ENCODE results near the gene IL17B. TPM values are rescaled to one million over a fixed set of nuclear protein-coding genes. Genes with fewer than 3 reads are reported as not detected.

Gene IL17B
- total RNA-seq, 2 donors from 2014 or later: not detected

GRCh38 chr5:149324641-149325040 is 54.5 kb downstream of the IL17B start:
- Mint-ChIP-seq H3K9me3 (no peaks in the 10 kb centered on the region), H3K27ac (no peak overlapping the region), H3K4me1 (no peaks in the 10 kb centered on the region), H3K36me3 (ENCODE audit: low read depth) (no peaks in the 10 kb centered on the region), H3K4me3 (no peak overlapping the region), H3K27me3 (no peaks in the 10 kb centered on the region)
- no peak for ATAC-seq (replicated peaks)

Other genes starting within 250 kb of the IL17B start
- under 1 TPM; 0.41 to 0.61 TPM for gene ABLIM3, start 237.8 kb downstream of the IL17B start, total RNA-seq
- under 1 TPM in 1 of 2 donors, not detected in 1; 0.16 TPM for gene AFAP1L1, start 107.4 kb downstream of the IL17B start, total RNA-seq
- gene GRPEL2, start 33.8 kb downstream of the IL17B start, total RNA-seq: 10 to 100 TPM; 27.6 to 28.1 TPM
- gene PCYOX1L, start 21.2 kb downstream of the IL17B start, total RNA-seq: 10 to 100 TPM; 11.9 to 19.7 TPM
- 100 to 1,000 TPM; 167 to 175 TPM for gene CSNK1A1, start 172.1 kb upstream of the IL17B start, total RNA-seq
- gene ARHGEF37, start 202.2 kb upstream of the IL17B start, total RNA-seq: under 1 TPM; 0.06 to 0.64 TPM